Measurements from ENCODE around the gene FGF3. TPM values are rescaled to one million over a fixed set of nuclear protein-coding genes. Genes with fewer than 3 reads are reported as not detected.

Gene FGF3
- total and polyA plus RNA-seq, 4 donors = not detected

- no peak for TF ChIP-seq CTCF (IDR thresholded peaks at IDR 0.05; ENCODE audit: control extremely low read depth, extremely low read depth)
- H3K27me3 ChIP-seq (ENCODE audit: control insufficient read depth in 3 of 3, insufficient read depth in 3 of 3, low read length in 2 of 3) = peaks cover 1 to 22% (median 18%) of the 10 kb centered on the region in 3 donors
- 86% methylated on average over 17 of the region's 17 CpGs for WGBS, 2 donors
- no peaks in the 10 kb centered on the region for H3K36me3 ChIP-seq (ENCODE audit: control insufficient read depth in 4 of 4, insufficient read depth in 4 of 4, low read length in 4 of 4)
- no peak overlapping the region for H3K4me3 ChIP-seq
- no peak overlapping the region for H3K9ac ChIP-seq (ENCODE audit: insufficient read depth in 1 of 2, low read length in 2 of 2)
- ATAC-seq (ENCODE audit: insufficient read depth, low FRiP score) (no peak), DNase-seq (no peak)
- H3K27ac ChIP-seq (ENCODE audit: low read depth in 1 of 2, low read length in 1 of 2) = no peak overlapping the region
- peaks cover 0 to 11% (median 0%) of the 10 kb centered on the region in 4 donors for H3K9me3 ChIP-seq (ENCODE audit: control insufficient read depth in 4 of 4, insufficient read depth in 3 of 4, low read length in 3 of 4)
- no peaks in the 10 kb centered on the region for H3K4me1 ChIP-seq (ENCODE audit: control insufficient read depth in 5 of 5, insufficient read depth in 5 of 5, low read length in 5 of 5)
Observed at GRCh38 chr11:69836401-69836800, 17.2 kb upstream of the FGF3 start.

GRCh38 chr11:69834811-69835800 is 15.9 kb upstream of the FGF3 start:
- H3K9me3 ChIP-seq (ENCODE audit: control insufficient read depth in 4 of 4, insufficient read depth in 3 of 4, low read length in 3 of 4) = peaks cover 0 to 3% (median 0%) of the 10 kb centered on the region in 4 donors
- no peak for ATAC-seq (ENCODE audit: insufficient read depth, low FRiP score)
- WGBS, 2 donors = 29 to 32% methylated on average over 34 to 35 of the region's 35 CpGs
- peaks cover 0 to 14% (median 14%) of the 10 kb centered on the region in 3 donors for H3K27me3 ChIP-seq (ENCODE audit: control insufficient read depth in 3 of 3, insufficient read depth in 3 of 3, low read length in 2 of 3)
- H3K9ac ChIP-seq (ENCODE audit: insufficient read depth in 1 of 2, low read length in 2 of 2) = no peak overlapping the region
- no peak for TF ChIP-seq CTCF (IDR thresholded peaks at IDR 0.05; ENCODE audit: control extremely low read depth, extremely low read depth)
- H3K36me3 ChIP-seq (ENCODE audit: control insufficient read depth in 4 of 4, insufficient read depth in 4 of 4, low read length in 4 of 4) = no peaks in the 10 kb centered on the region
- no peak overlapping the region for H3K27ac ChIP-seq (ENCODE audit: low read depth in 1 of 2, low read length in 1 of 2)
- no peak overlapping the region for H3K4me3 ChIP-seq
- DNase-seq = no peak
- H3K4me1 ChIP-seq (ENCODE audit: control insufficient read depth in 5 of 5, insufficient read depth in 5 of 5, low read length in 5 of 5) = no peaks in the 10 kb centered on the region

- Histone ChIP-seq H3K9ac (ENCODE audit: insufficient read depth in 1 of 2, low read length in 2 of 2) (no peak overlapping the region), H3K9me3 (ENCODE audit: control insufficient read depth in 4 of 4, insufficient read depth in 3 of 4, low read length in 3 of 4) (peaks cover 0 to 3% (median 0%) of the 10 kb centered on the region in 4 donors), H3K4me1 (ENCODE audit: control insufficient read depth in 5 of 5, insufficient read depth in 5 of 5, low read length in 5 of 5) (no peaks in the 10 kb centered on the region), H3K27me3 (ENCODE audit: control insufficient read depth in 3 of 3, insufficient read depth in 3 of 3, low read length in 2 of 3) (peaks cover 0 to 14% (median 11%) of the 10 kb centered on the region in 3 donors), H3K4me3 (no peak overlapping the region), H3K36me3 (ENCODE audit: control insufficient read depth in 4 of 4, insufficient read depth in 4 of 4, low read length in 4 of 4) (no peaks in the 10 kb centered on the region), H3K27ac (ENCODE audit: low read depth in 1 of 2, low read length in 1 of 2) (no peak overlapping the region)
- 87 to 91% methylated on average over 12 of the region's 12 CpGs for WGBS, 2 donors
- no peak for DNase-seq
- ATAC-seq (ENCODE audit: insufficient read depth, low FRiP score) = no peak
- TF ChIP-seq CTCF (IDR thresholded peaks at IDR 0.05; ENCODE audit: control extremely low read depth, extremely low read depth) = no peak
Observed at GRCh38 chr11:69834251-69834650, 15.0 kb upstream of the FGF3 start.
